Activated gamma-delta T cell (primary cell): Measurements from ENCODE around the gene RMP24.
"Not testable (repeated sequence)": the region's sequence is repeated elsewhere in the genome, so short reads cannot be mapped to it uniquely, and the experiment has no call there.

Experiments used
- DNase-seq: peaks from one replicate; lab custom pipeline; 2025; lab: John Stamatoyannopoulos, UW

The RMP24 gene

GRCh38 chr18:35972197-35973000 lies at the start of gene RMP24:
Gene RMP24 (plus strand): TSS chr18:35972679.
- DNase-seq: peak; percentile 81

DNA sequence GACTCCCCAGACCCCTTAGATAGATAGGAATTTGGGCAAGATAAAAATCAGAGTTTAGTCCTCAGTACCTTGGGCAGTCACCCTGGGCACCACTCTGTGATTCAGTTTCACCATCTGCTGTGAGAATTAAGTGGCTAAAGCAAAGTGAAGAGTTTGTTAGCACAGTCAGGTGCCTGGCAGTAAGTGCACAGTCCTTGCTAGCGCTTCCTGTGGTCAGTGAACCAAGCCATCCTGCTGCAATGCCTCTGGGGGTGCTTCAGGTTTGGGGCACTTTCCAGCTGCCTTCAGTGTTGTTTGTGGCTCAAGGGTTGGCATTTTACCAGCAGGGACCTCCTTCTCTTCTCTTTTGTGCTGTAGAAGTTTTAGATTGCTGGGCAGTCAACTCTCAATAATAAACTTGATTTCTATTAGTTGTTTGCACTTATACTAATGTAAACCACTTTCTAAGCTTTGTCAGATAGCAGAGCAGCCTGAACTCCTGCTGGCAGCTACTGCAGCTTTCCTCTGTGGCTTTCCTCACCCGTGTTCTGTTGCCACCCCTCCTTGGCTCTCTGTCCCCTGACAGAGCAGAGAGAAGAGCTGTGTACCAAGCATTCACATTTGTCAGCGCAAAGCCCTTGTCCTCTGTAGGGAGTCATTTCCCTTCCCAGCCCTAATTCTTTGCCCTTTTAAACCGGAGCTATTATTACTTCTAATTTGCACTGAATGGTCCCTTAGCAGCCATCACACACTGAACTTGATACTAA lies 48.4 kb upstream of the RMP24 start:
- DNase-seq: no peak

DNA sequence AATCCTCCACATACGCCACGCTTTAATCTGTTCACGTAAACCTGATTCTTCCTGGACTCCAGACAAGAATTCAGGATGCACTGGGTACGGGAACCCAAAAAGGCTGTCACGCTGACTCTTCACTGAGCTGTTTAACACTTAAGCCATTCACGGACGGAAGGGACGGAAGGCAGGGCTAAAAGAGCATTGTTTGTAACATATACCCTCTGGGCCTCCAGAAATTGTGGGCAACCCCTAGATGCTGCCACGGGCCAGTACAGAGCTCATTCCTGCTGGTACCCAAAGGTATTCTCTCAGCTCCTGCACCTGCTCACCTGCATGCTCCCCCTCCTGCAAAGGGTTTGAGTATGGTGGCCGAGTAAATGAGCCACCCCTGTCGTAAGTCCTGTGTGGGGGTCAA lies 45.6 kb upstream of the RMP24 start:
- no peak for DNase-seq

- DNase-seq: no peak
Observed at GRCh38 chr18:35927430-35927829, 45.0 kb upstream of the RMP24 start.

GRCh38 chr18:35933982-35934381 lies 38.5 kb upstream of the RMP24 start:
- DNase-seq: no peak

DNA sequence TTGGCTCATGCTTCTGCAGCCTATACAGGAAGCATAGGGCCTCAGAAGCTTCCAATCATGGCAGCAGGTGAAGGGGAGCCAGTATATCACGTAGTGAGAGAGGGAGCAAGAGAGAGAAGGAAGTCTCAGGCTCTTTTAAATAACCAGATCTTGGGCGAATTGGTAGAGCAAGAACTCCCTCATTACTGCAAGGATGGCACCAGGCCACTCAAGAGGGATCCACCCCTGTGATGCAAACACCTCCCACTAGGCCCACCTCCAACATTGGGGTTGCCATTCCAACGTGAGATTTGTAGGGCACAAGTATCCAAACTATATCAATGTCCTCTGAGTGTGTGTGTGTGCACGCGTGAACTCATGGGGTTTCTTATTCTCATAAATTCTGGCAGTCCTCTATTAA lies 37.6 kb upstream of the RMP24 start:
- no peak for DNase-seq

- DNase-seq: no peak
Observed at GRCh38 chr18:35935805-35936204, 36.7 kb upstream of the RMP24 start.

GRCh38 chr18:35936951-35937350 lies 35.5 kb upstream of the RMP24 start:
- no peak for DNase-seq

GRCh38 chr18:35938158-35938557 lies 34.3 kb upstream of the RMP24 start:
- DNase-seq: no peak

DNA sequence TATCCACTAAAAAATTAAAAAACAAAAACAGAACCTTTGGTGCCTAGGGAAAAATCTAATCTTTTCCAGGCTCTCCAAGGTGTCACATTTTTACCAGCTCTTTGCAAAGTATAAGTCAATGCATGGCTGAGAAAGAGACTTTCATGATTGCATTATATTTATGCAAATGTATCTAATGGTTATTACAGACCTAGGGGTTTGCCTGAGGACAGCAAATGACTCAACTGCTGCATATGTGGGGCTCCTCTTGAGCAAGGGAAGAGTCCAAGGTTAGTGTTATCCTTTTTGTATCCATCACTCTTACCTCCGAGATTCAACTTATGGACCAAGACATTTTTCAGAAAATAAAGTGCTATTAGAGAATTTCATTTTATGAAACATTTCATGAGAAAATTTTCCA lies 33.9 kb upstream of the RMP24 start:
- DNase-seq: no peak

GRCh38 chr18:35939138-35939537 lies 33.3 kb upstream of the RMP24 start:
- no peak for DNase-seq

- DNase-seq: no peak
Observed at GRCh38 chr18:35941299-35941698, 31.2 kb upstream of the RMP24 start.

DNA sequence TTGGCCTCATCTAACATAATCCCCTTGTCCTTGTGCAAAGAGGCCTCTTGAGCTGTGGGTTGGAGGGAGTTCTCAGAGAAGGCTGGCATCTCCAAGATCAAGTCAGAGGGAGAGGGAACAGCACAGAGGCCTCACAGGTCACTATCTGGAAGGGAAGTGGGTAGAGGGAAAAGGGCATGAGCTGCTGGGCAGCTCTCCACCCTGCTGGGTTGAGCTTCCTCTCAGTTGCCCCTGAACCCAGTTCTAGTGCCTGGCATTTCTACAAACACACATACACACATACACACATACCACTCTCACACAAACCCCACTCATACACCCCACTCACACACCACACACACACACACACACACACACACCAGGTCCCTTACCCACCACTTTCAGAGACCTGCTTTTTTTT lies 30.3 kb upstream of the RMP24 start:
- DNase-seq: no peak

DNA sequence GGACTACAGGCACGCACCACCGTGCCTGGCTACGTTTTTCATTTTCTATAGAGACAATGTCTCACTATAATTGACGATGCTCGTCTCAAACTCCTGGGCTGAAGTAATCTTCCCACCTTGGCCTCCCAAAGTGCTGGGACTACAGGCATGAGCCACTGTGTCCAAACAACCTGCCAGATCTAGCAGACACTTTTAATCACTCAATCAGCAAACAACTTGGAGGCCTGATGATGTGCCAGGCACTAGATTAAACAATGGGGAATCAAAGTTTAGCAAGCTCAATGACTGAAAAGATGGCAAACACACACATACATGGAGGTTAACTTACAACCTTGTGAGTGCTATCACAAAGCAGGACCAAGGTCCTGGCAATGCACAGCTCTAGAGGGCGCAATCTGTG lies 29.8 kb upstream of the RMP24 start:
- no peak for DNase-seq

GRCh38 chr18:35948080-35948479 lies 24.4 kb upstream of the RMP24 start:
- no peak for DNase-seq

DNA sequence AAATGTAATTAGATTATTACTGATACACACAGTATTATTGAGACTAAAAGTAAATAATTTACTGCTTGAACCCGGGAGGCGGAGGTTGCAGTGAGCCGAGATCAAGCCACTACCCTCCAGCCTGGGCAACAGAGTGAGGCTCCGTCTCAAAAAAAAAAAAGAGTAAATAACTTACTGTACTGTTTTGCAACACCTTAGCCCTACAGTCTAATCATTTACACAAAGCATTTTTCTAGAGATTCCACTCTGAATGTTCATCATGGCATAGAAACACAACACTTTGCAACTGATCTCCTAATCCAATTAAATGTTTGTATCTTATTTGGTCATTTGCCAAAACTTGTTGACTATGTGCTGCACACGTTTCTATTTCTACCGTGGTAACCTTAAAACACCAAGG lies 23.4 kb upstream of the RMP24 start:
- no peak for DNase-seq

- DNase-seq: peak; percentile 19
Observed at GRCh38 chr18:35949903-35950627, 22.4 kb upstream of the RMP24 start.

DNA sequence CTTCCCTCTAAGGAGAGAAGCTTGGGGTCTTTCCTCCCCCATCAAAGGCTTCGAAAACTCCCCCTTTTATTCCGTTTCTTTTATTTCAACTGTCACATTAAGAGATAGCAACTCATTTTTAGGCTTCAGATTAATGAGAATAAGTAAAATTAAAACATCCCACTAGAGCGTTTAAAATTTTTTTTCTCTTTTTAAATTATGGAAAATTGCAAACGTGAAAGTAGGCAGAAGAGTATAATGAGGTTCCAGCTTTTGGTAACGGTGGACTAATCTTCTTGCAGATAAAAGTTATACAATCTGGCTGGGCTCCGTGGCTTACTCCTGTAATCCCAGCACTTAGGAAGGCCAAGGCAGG lies 21.9 kb upstream of the RMP24 start:
- DNase-seq: no peak

- DNase-seq: no peak
Observed at GRCh38 chr18:35953688-35954087, 18.8 kb upstream of the RMP24 start.

DNA sequence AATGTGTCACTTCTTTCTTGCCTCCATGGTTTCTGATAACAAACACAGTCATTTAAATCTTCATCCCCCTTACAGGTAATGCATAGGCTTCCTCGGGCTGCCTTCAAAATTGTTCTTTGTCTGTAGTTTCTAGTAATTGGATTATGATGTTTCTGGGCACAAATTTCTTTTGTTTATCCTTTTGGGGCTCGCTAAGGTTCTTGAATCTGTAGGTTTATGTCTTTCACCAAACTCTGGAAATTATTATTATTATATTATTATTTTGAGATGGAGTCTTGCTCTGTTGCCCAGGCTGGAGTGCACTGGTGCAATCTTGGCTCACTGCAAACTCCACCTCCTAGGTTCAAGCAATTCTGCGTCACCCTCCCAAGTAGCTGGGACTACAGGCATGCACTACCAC lies 16.3 kb upstream of the RMP24 start:
- DNase-seq: no peak

- no peak for DNase-seq
Observed at GRCh38 chr18:35962320-35962719, 10.2 kb upstream of the RMP24 start.

- DNase-seq: no peak
Observed at GRCh38 chr18:35964319-35964718, 8.2 kb upstream of the RMP24 start.

DNA sequence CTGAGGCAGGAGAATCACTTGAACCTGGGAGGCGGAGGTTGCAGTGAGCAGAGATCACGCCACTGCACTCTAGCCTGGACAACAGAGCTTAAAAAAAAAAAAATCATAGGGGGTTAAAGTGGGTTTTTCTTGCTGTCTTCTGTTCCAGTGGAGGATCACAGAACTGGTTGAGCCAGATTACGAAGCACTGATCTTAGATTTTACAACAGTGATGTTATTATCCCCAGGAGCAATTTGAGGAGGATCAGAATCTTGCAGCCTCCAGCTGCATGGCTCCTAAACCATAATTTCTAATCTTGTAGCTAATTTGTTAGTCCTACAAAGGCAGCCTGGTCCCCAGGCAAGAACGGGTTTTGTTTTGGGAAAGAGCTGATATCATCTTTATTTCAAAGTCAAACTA lies 4.6 kb upstream of the RMP24 start:
- not testable (repeated sequence) for DNase-seq
